Erythroblast (primary cell): ENCODE results near the gene LRRC10B.
A peak's percentile ranks its signal among the peaks of the same experiment; 100 is the strongest.

Experiments used
- DNase-seq, 2 experiments: peaks; one replicate each; lab custom pipeline; 2025; lab: John Stamatoyannopoulos, UW
- GATA1 ChIP-seq: IDR thresholded peaks from 2 replicates; pipeline ENCODE4 v1.6.1; 2011; ENCODE audit warnings: low read depth, mild to moderate bottlenecking, control low read depth, low read length, moderate library complexity
- POLR2A ChIP-seq: IDR thresholded peaks from 2 replicates; pipeline ENCODE4 v1.6.1; 2011; ENCODE audit warnings: mild to moderate bottlenecking, low read length

The LRRC10B gene

DNA sequence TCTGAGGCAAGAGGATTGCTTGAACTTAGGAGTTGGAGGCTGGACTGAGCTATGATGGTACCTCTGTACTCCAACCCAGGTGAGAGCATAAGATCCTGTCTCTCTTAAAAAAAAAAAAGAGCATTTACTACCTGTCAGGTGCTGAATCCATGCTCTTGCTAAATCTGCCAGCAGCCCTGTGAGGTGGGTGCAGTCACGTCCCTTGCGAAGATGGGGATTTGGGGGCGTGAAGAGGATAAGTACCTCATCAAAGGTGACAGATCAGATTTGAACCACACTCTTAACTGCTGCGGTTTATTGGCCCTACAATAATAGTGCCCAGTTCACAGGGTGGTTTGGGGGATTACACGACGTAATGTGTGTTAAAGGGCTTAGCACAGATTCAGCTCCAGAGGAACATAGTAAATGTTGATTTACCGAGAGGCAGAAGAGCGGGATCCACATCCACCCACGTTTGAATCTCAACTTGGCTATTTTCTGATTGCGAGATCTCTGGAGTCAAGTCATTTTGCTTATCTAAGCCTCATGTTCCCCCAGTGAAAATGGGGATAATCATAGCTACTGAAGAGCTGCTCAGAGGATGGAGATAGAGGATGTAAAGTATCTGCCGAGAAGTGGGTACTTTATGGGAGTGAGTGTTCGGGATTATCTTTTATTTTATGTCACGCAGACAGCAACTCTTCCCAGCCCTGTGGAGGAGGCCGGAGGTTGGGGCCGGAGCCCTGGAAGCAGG, 28.1 kb upstream of the LRRC10B start:
- no peak for DNase-seq
- TF ChIP-seq POLR2A (no peak), GATA1 (no peak)

DNA sequence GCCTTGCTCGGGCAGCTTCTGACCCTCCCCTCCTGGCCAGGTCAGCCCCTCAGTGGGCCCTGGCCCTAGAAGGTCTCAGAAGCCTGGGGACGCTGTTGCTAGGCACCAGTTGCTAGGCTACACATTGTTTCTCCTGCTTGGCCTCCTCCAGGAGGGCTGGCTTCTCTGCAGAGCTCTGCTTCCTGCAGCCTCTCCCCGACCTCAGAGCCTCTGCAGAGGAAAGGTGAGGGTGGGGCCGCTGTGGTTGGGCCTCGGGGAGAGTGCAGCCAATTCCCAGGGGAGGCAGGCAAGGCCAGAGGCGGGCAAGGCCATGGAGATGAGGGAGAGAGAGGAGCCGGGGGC, 27.6 kb upstream of the LRRC10B start:
- peak; percentile 16 to 23 for DNase-seq
- TF ChIP-seq GATA1 = no peak
- TF ChIP-seq POLR2A = no peak

DNA sequence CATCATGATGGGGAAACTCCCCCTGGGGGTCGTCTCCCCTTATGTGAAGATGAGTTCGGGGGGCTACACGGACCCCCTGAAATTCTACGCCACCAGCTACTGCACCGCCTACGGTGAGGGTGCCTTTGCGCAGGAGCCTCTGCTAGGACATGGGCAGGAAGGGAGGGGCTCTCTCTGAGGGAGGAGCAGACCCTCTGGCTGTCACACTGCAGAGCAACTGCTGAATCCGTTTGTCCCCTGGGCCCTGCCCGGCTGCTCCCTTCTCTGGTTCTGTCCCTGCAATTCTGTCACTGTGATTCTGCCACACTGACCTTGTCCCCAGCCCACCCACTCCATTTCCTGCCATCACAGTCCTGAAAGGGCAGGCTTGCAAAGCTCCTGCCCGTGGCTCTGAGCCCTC, 26.7 kb upstream of the LRRC10B start:
- DNase-seq = no peak
- TF ChIP-seq GATA1 = no peak
- no peak for TF ChIP-seq POLR2A

DNA sequence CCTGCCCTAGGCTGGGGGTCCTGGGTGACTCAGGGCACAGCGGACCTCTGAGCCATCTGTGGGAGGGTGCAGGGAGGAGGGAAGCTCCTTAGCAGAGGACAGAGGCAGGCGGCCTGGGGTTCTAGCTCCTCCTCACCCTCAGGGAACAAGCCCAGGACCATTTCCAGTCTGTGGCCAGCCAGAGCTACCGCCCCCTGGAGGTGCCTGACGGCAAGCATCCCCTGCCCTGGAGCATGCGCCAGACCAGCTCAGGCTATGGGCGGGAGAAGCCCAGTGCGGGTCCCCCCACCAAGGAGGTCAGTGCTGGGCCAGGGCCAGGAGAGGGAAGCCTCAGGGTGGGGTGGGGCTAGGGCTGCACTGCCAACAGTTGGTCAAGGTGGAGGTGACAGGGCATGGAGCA, 26.0 kb upstream of the LRRC10B start:
- no peak for TF ChIP-seq POLR2A
- TF ChIP-seq GATA1 = no peak
- peak; percentile 30 to 44 for DNase-seq

DNA sequence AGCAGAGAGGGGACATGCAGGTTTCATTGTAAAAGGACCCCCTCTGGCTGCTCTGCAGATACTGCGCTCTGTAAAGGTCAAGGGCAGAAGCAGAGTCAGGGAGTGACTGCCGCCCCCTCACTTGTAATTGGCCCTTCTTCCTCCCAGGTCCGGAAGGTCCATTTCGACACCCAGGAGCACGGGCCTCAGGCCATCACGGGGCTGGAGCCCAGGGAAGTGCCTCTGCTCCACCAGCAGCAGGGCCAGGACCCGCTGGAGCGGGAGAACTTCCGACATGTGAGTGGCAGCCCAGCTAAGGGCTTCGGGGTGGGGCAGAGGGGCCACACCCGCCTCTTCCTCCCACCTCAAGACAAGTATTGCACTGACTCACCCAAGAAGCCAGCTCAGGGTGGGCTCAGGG, 24.0 kb upstream of the LRRC10B start:
- DNase-seq = no peak
- TF ChIP-seq GATA1 (no peak), POLR2A (no peak)

DNA sequence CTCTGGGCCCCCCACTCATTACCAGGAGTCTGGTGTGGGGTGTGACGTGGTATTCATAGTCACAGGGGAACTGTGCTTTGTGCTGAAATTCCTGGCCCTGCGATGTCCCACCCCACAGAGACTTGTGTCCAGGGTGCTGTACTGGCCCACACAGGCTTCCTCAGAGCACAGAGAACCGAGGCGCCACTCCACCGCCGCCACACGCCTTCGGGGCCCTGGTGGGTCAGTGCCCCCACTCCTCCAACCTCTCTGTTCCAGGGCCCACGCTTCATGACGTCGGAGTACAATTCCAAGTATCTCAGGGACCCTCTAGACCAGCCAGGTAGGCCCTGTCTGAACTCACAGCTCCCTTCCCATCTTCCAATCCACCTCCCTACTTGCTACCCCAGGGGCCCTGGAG, 23.5 kb upstream of the LRRC10B start:
- DNase-seq = no peak
- TF ChIP-seq POLR2A (no peak), GATA1 (no peak)

DNA sequence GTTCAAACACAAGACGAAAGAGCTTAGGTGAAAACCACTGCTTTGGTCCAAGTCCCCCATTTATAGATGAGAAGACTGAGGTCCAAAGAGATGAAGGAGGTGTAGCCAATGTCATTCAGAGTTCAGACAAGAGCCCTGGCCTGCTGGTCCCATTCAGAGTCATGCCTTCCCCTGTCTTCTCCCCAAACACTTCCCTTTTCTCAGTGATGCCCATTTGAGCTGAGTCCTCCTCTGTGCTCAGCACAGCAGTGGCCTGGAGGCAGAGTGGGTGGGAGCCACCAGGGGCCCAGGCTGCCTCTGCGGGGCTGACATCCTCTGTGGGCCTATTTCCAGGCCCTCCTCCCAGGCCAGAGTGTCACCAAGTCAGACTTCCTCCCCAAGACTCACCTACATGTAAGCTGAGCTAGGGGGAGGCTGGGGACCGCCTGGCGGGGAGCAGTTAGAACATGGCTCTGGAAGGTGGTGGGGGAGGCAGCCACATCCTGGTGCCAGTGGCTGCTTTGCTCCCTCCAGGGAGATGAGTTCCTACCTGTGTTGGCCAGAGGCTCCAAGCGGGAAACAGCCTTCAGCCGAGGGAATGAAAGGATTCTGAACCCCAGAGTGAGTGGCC, 22.4 kb upstream of the LRRC10B start:
- TF ChIP-seq POLR2A (no peak), GATA1 (no peak)
- DNase-seq = no peak

DNA sequence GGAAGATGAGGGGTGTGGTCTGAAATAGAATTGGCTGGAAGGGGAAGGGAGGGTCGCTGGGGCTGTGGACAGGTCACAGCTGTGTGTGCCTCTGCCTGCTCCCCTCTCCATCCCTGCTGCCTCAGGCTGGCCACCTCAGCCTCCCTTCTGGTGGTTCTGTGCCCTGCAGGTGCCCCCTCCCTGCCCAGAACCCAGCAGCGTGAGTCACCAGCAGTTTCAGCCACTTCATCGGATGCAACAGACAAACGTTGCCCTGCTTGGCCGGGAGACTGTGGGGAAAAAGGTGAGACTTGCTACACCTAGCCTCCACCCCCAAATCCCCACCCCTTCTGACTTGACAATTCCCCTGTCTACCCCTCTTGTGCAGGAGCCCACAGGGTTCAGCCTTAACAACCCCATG, 21.8 kb upstream of the LRRC10B start:
- DNase-seq = no peak
- no peak for TF ChIP-seq POLR2A
- TF ChIP-seq GATA1 = no peak

DNA sequence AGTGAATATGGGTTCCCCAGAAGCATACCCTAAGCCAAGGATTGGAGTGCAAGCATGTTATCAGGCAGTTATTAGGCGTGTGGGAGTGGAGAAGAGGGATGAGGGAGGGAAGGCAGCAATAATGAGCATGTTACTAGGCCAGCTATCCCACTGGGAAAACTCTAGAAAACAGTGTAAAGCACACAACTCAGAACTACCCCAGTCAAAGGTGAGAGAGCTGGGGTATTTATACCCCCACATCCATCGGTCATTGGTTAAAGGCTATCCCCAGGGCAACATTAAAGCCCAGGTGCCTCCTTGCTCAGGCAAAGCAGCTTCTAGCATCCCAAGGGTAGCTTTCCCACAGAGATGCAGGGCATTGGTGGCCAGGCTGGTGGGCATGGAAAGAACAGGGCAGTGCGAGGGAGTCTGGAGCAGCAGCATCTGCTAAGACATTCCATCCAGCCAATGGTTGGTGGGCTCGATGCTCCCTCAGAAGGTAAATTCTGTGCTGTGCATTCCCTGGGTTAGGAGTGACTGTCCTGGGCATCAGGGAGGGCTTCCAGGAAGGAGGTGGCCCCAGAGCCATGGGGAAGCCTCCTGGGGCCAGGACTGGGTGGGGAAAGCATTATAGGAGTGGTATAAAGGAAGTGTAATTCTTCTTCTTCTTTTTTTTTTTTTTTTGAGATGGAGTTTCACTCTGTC, 21.1 kb upstream of the LRRC10B start:
- DNase-seq = no peak

DNA sequence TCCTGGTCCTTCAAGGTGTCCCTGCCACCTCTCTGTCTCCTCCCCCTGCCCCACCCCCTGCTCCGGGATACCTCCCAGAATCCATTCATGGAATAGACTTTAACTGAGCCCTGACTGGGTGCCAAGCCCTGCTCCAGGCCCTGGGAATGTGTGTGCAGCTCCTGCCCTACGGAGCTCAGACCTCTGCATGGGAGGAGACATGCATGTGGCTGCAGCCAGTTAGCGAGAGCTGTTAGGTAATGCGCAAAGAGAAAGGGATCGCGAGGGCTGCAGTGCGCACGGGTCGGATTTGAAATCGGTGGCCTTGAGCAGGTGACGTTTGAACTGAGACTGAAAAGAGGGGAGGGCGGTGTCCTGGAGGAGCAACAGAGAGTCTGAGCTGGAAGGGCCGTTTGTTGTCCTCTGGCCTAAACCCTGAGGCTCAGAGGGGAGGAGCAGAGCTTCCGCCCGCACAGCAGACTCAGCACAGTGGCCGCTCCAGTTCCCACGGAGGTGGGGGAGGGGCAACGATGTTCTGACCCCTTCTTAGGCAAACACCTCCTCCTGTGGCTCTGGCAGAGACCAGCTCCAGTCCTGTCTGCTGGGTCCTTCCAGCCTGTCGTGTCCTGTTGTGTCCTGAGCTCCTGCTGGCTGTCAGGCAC, 19.8 kb upstream of the LRRC10B start:
- TF ChIP-seq GATA1 (no peak), POLR2A (no peak)
- DNase-seq = no peak

More for the DNA sequence above, 21.1 kb upstream of the LRRC10B start:
- TF ChIP-seq POLR2A (no peak), GATA1 (no peak)

DNA sequence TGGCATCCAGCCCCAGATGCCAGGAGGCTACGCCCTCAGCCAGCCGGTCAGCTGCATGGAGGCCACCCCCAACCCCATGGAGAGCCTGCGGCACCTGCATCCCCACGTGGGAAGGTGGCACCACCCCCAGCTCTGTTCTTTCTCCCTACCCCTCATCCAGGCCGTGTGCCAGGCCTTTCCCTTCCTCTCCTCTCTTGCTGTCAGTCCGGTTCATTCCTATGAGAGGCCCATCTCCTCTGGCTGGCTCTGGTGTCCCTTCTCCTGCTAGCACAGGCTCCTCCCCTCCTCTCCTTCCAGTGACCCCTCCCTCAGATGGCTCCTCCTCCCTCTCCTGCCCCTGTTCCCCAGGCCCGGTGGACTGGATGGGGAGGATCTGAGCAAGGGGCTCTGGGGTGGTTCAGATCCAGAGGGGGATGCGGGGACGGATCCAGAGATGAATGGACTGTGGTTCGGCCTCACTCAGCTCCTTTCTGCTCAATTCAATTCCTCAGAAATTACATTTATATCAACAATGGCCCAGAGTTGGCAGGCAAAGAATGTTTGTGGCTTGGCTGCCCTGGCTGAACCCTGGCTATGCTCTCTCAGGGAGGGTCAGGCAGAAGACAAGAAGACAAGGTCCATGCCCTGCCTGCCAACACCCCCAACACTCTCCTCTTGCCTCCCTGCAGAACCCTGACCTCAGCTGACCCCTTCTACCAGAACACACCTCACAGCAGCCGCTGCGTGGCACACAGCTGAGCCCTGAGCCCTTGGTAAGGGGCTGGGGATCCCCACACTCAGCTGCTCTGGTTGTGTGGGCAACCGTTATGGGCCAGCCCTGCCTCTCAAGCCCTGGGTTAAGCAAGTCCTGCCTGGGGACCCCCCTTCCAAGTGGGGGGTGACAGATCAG, 18.5 kb upstream of the LRRC10B start:
- no peak for DNase-seq
- TF ChIP-seq POLR2A (no peak), GATA1 (no peak)

DNA sequence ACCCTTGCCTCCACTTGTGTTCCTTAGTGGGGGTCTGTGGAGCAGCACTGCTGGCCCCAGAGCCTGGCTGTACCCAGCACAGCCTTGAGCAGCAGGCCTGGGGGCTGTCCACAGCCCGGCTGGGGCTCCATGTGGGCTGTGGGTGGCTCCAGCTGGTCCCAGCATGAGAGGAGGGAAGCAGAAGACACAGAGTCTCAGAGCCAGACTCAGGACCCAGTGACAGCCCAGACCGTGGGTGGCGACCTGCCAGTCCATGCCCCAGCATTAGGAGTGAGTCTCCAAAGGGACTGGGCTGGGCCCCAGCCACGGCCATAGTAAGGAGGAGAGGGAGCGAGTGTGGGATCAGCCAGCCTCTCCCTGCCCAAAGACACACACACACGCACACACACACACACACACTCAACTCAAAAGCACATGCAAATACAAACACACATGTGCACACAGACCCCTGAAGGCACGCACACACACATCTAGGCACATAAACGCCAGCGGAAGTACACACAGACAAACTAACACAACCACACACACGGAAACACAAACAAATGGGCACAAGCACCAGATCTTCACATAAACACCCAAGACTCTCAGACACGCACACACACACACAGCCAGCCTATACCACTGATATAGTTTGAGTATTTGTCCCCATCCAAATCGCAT, 16.7 kb upstream of the LRRC10B start:
- DNase-seq = no peak
- TF ChIP-seq POLR2A (no peak), GATA1 (no peak)

DNA sequence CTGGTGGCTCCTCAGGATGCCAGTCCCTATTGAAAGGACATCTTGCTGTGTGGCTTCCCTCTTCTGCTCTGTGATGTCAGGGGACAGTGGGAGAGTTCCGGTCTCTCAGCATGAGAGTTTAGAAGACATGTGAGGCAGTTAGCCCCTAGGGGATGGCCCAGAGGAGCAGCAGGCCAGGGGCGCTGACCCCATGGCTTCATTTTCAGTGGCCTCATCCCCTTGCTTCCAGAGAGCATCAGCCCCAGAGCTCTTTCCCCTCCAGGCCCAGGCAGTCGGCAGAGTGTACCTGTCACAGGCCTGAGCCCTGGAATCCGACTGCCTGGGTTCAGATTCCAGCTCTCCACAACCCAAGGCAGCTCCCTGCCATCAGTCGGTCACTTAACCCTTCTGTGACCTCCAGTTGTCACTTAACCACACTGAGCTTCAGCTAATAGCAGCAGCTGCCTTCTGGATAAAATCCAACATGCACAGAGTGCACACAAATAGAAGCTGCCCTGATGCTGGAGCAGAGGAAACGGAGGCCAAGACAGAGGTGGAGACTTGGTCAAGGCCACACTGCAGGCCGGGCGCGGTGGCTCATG, 14.1 kb upstream of the LRRC10B start:
- TF ChIP-seq GATA1 = no peak
- no peak for TF ChIP-seq POLR2A
- no peak for DNase-seq
